ENCODE results near the gene SEC23B. TPM values are rescaled to one million over a fixed set of nuclear protein-coding genes. Genes with fewer than 3 reads are reported as not detected.

SEC23B gene
- total and polyA plus RNA-seq, 2 of the 13 experiments (the other 11 are each of a cell fraction or from before 2014, with no cell fraction given) = 114 to 120 TPM

DNA sequence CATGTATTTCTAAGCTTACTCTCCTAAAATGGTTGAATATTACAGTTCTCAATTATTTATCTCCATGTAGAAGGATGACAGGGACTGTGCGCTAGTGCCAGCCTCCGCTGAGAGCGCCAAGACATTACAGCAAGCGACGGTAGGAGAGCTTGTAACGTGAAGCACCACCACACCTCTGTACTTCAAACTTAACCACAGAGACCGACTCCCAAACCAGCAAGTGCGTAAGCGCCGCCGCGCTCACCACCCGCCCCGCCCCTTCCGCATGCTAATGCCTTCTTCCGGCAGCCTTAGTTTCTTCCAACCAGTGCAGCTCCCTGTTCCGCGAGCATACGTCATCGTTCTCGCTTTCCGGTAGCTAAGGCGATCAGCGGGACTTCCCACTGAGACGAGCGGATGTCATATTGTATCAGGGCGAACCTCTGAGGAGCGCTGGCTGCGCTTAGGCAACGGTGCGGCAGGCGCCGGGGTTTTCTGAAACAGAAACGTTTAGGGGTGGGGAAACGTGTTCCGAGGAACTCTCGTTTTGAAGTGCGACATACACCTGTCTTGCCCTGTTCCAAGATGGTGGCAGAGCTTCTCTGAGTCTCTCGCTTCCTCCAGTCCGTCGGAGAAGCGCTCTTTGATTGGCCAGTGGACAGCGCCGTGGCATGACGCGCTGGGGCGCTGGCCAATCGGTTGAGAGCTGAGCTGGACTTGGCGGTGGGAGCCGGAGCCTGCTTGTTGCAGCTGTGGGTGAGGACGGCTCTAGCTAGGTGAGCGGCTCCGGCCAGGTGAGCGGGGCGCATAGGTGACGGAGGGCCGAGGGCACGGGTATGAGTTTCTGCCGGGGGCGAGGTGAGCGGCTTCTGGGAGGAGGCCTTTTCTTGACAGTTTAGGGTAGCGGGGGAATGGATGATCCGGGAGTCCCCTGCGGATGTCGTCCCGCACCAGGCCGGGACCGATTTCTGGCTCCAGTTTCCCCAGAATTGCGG, at the start of gene SEC23B (continued):
- TF ChIP-seq PAX8 (CRISPR knock-in tag; IDR thresholded peaks at IDR 0.05; ENCODE audit: borderline replicate concordance) (peak; percentile 62; the same call in 1 of the 2 replicates), ZNF790 (CRISPR knock-in tag; IDR thresholded peaks at IDR 0.05; ENCODE audit: borderline replicate concordance) (peak; percentile 15; the same call in 1 of the 2 replicates), REL (CRISPR knock-in tag; conservative IDR thresholded peaks at IDR 0.05) (peak; percentile 90; the same call in 1 of the 2 replicates), SIX1 (CRISPR knock-in tag; IDR thresholded peaks at IDR 0.05; ENCODE audit: borderline replicate concordance) (peak; percentile 14; the same call in 1 of the 2 replicates), ZZZ3 (CRISPR knock-in tag; IDR thresholded peaks at IDR 0.05; ENCODE audit: borderline replicate concordance) (0 out of 2 replicates have a peak, but pooled peaks have one; percentile 56), USF2 (IDR thresholded peaks at IDR 0.05; ENCODE audit: low read depth, low read length) (0 out of 2 replicates have a peak, but pooled peaks have one; percentile 1), USF2 (CRISPR knock-in tag; IDR thresholded peaks at IDR 0.05; ENCODE audit: borderline replicate concordance) (no peak; the same call in 1 of the 2 replicates), ZNF839 (CRISPR knock-in tag; IDR thresholded peaks at IDR 0.05; ENCODE audit: borderline replicate concordance) (peak; percentile 88), GATA4 (IDR thresholded peaks at IDR 0.05; ENCODE audit: borderline replicate concordance, low read depth) (peak; percentile 57; the same call in 1 of the 2 replicates), CHD2 (IDR thresholded peaks at IDR 0.05; ENCODE audit: low read depth, low read length) (peak; percentile 90), ISL2 (CRISPR knock-in tag; IDR thresholded peaks at IDR 0.05) (peak; percentile 68), ZNF263 (CRISPR knock-in tag; IDR thresholded peaks at IDR 0.05) (peak; percentile 65), ZFP36 (IDR thresholded peaks at IDR 0.05; ENCODE audit: borderline replicate concordance, low read depth, low read length, partially characterized antibody) (no peak), CENPT (CRISPR knock-in tag; IDR thresholded peaks at IDR 0.05; ENCODE audit: low read depth) (peak; percentile 70), TEAD3 (CRISPR knock-in tag; optimal IDR thresholded peaks at IDR 0.05; ENCODE audit: borderline replicate concordance) (peak; percentile 72), NFE2L2 (IDR thresholded peaks at IDR 0.05; ENCODE audit: low read length) (no peak; the same call in 1 of the 2 replicates), POLR2AphosphoS5 (IDR thresholded peaks at IDR 0.05; ENCODE audit: low read depth, low read length) (peak; percentile 95), KLF6 (CRISPR knock-in tag; IDR thresholded peaks at IDR 0.05) (peak; percentile 92), ZNF251 (CRISPR knock-in tag; IDR thresholded peaks at IDR 0.05) (peak; percentile 90; the same call in 1 of the 2 replicates), ZNF3 (CRISPR knock-in tag; IDR thresholded peaks at IDR 0.05) (peak; percentile 71; the same call in 1 of the 2 replicates), RARA (CRISPR knock-in tag; IDR thresholded peaks at IDR 0.05) (0 out of 2 replicates have a peak, but pooled peaks have one; percentile 10), ZNF598 (CRISPR knock-in tag; IDR thresholded peaks at IDR 0.05; ENCODE audit: borderline replicate concordance) (peak; percentile 98), ATF7-NPFF (CRISPR knock-in tag; IDR thresholded peaks at IDR 0.05; ENCODE audit: low read depth) (peak; percentile 94), MEIS1 (CRISPR knock-in tag; IDR thresholded peaks at IDR 0.05; ENCODE audit: borderline replicate concordance) (peak; percentile 98), ZFP36L1 (CRISPR knock-in tag; IDR thresholded peaks at IDR 0.05) (peak; percentile 79)
- TF ChIP-seq, protein P1, sequence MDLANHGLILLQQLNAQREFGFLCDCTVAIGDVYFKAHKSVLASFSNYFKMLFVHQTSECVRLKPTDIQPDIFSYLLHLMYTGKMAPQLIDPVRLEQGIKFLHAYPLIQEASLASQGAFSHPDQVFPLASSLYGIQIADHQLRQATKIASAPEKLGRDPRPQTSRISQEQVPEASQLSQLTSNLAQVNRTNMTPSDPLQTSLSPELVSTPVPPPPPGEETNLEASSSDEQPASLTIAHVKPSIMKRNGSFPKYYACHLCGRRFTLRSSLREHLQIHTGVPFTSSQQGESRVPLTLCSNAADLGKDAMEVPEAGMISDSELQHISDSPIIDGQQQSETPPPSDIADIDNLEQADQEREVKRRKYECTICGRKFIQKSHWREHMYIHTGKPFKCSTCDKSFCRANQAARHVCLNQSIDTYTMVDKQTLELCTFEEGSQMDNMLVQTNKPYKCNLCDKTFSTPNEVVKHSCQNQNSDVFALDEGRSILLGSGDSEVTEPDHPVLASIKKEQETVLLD (CRISPR knock-in tag; IDR thresholded peaks at IDR 0.05; ENCODE audit: low read depth) = peak; percentile 70; the same call in 1 of the 2 replicates
